HG02840 (cell line): ENCODE results near the gene PARD3.
"Not testable (repeated sequence)": the region's sequence is repeated elsewhere in the genome, so short reads cannot be mapped to it uniquely, and the experiment has no call there.

Source experiments
- ATAC-seq: cut with Tn5 transposase; IDR thresholded peaks from one replicate; pipeline ENCODE4 v1.9.1; 2021; ENCODE audit warnings: mild to moderate bottlenecking, moderate library complexity, moderate number of reproducible peaks; ENCODE audit not compliant: unreplicated experiment, low FRiP score

PARD3 gene

GRCh38 chr10:34771106-34771505 is 44.0 kb downstream of the PARD3 start:
- no peak for ATAC-seq

DNA sequence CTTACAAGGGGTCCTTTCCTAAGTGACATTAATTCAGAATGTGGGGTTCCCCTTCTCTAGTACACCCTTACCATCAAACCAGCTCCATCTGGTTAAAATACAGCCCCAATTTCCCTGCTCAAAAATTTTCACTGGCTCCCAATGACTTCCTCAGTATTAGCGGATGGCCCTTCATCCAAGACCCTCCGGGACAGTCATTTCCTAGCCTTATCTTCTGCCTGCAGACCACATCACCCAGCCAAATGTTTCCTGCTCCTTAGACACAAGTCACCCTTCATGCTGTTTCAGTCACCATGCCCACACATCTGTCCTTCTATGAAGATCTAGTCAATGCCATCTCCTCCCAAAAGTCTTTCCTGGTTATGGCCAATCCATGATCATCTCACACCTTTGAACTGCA is 45.2 kb downstream of the PARD3 start:
- ATAC-seq: no peak

DNA sequence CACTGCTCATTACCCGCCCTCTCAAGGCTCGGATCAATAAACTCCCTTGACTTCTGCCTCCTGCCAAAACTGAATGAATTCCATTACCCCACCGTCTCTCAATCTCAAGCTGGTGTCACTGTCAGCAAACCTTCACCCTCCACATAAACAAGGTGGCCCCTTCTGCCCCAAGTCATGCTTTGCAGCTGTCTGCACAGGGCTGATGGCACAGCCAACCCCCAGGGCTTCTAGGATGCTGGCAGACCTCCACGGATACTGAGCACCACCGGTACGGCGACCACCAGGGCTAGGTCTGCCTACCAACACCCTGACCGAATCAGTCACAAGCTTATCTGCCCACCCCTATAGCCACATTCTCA is 46.1 kb downstream of the PARD3 start:
- no peak for ATAC-seq

DNA sequence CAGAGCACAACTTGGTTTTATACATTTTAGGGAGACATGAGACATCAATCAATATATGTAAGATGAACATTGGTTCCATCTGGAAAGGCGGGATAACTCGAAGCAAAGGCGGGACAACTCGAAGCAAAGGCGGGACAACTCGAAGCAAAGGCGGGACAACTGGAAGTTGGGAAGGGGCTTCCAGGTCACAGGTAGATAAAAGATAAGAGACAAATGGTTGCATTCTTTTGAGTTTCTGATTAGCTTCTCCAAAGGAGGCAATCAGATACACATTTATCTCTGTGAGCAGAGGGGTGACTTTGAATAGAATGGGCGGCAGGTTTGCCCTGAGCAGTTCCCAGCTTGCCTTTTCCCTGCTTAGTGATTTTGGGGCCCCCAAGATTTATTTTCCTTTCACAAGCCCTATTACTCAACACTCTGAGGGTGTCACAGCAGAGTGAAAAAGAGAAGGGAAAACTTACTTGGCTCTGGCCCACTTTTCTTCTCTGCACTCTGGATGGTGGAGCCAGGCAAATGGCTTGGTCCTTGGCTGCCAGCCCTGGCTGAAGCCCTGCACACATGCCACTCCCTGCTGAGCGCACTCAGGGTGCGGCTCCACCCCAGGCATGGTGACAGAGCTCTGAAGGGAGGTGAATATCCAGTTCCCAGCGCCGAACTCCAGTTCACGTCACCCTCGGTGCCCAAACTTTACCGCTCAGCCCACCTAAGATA is 46.7 kb downstream of the PARD3 start:
- no peak for ATAC-seq

- no peak for ATAC-seq
Measured at GRCh38 chr10:34766811-34767494, 48.1 kb downstream of the PARD3 start.

GRCh38 chr10:34766266-34766600 is 48.9 kb downstream of the PARD3 start:
- no peak for ATAC-seq

DNA sequence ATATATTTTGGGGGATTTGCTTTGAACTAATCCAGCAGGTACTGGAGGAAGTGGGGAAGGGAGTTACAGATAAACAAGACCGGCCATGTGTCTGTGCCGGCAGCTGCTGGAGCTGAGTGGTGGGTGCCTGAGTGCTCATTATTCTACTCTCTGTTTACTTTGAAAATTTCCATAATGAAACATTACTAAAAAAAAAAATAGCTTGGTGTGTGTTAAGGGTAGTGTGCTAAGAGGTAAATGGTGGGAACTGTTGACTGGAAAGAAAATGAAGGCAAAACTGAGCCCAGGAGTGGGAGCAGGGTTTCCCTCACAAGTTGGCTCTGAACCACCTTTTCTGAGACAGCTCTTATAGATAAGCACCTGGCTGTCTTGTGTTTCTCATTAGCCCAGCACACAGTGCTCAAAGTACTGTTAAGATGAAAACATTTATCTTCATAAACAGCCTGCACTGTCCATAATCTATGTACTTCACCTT is 50.6 kb downstream of the PARD3 start:
- ATAC-seq: no peak

DNA sequence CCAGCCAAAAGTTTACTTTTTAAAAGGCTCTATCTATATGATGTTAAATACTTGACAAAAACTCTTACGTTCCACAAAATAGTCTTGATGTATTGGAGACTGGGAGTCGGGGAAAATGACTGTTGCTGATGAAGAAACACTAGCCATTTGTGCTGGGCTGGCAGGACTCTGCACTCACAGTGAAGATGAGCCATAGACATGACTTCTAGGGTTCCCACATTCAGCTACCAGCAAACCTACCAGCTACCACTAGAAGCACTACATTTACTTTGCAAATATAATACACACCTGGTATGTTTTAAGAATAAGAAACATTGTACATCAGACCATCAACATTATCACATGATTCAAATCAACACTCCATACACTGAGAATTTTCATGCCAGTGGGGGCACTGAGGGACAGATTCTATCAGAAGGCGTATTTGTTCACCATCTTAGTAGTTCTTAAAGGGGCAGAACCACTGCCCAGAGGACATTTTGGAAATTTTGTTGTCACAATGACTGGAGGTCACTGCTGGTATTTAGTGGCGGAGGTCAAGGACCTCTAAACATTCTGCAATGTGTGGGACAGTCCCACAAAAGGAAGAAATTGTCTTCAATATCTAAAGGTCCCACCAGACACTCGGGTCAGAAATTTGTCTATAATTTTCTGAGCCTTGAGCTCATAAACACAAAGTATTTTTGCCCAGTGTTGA is 52.3 kb downstream of the PARD3 start:
- no peak for ATAC-seq

DNA sequence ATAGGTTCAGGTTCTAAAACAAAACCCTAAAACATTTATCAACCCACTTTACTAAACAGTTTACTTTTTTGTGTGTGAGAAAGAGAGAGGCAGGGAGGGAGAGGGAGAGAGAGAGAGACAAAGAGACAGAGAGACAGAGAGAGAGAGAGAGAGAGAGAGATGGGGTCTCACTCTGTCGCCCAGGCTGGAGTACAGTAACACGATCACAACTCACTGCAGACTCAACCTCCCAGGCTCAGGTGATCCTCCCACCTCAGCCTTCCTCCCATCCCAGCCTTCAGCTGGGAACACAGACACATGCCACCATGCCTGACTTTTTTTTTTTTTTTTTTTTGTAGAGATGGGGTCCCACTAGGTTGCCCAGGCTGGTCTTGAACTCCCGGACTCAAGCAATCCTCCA is 52.9 kb downstream of the PARD3 start:
- no peak for ATAC-seq

DNA sequence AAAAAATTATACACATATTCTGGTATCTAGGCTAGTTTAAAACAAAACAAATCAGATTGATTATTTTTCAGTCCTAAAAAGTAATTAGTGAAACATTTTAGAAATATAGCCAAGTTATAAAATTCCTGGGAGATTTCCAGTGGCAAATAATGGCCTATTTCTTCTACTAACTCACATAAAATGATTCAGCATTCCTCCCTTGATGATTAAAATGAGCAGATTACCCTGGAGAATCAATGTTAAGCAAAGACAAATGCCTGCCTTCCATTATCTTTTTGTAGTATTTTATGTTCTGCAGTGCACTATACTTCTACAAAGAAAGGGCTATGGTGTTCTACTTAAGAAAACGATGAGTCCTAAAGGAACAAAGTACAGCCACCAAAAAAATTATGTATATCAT is 53.6 kb downstream of the PARD3 start:
- no peak for ATAC-seq

DNA sequence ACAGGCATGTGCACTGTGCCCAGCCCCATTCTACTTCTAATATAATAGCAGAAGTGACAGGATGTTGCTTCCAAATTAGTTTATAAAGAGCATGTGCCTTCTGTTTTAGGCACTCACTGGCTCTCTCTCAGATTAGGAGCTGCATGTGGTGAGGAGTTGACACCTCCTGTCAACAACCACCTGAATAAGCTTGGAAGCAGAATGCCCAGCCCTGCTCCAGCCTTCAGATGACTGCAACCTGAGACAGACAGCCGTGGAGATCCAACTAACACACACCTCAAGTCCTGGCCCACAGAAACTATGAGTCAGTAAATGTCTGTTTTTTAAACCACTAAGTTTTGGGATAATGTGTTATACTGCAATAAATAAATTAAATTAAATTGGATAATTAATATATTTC is 54.5 kb downstream of the PARD3 start:
- no peak for ATAC-seq

GRCh38 chr10:34759837-34760215 is 55.3 kb downstream of the PARD3 start:
- no peak for ATAC-seq

- ATAC-seq: no peak
Measured at GRCh38 chr10:34759161-34759836, 55.8 kb downstream of the PARD3 start.

- ATAC-seq: no peak
Measured at GRCh38 chr10:34758447-34758996, 56.6 kb downstream of the PARD3 start.

- no peak for ATAC-seq
Measured at GRCh38 chr10:34757933-34758332, 57.2 kb downstream of the PARD3 start.

DNA sequence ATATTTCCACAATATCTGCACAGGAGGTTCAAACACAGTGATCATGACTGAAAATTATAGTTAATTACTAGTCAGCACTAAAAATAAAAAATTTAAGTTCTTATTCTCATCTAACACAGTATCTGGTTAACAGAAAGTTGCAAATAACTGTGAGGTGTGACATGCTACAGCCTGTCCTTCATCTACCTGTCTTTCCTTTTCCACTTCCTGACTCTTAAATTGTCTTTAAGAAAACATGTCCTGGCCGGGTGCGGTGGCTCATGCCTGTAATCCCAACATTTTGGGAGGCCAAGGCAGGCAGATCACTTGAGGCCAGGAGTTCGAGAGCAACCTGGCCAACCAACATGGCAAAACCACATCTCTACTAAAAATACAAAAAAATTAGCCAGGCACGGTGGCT is 57.9 kb downstream of the PARD3 start:
- ATAC-seq: not testable (repeated sequence)

- ATAC-seq: no peak
Measured at GRCh38 chr10:34756584-34756983, 58.5 kb downstream of the PARD3 start.

DNA sequence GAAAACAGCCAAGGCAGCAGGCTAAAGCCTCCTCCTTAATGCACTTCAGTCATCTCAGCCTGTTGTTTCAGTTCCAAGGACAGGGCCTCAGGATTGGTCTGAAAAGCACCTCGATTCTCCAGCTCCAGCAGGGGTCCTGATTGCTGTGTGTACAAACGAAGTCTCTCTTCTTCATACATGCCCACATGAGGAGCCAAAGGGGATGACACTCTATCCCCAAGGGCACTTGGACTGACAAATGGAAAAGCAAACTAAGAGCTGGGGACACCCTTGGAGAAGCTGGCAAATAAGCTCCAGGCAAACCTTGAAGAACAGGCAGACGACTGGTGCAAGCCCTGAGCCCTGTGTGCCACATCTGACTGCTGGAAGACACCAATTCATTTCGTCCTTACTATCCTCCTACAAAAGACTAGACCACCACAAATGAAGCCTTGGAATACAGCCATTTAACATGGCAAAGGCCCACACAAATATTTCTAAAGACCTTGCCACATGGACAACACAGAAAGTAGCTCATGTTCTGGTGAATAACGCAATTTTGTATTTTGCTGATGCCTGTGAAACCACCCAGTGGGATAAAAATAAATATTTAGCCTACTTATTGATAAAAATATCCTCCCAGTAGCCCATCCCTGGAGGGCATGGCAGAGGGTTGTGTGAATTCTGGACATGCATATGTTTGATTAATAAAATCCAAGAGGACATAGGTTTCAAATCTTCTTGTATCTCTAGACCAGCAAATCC is 61.9 kb downstream of the PARD3 start:
- no peak for ATAC-seq

DNA sequence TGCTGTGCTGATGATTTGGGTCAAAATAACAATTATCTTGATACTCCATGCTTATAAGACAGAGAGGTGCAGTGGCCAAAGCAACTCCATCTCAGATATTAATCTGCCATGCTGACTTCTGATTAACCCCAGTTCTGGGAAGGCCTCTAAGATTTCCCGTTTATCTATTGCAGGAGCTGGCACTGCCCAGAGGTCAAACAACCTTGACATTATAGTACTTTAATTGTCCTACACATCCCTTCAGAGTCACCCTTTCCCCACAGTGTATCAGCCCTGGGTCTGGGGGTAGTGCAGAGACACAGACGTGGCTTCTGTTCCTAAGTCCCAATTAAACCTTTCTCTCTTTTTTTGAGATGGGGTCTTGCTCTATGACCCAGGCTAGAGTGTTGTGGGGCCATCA is 63.8 kb downstream of the PARD3 start:
- ATAC-seq: no peak

GRCh38 chr10:34750795-34751194 is 64.3 kb downstream of the PARD3 start:
- not testable (repeated sequence) for ATAC-seq
